Stimulated activated CD4-positive, alpha-beta T cell treated with anti-CD3 and anti-CD28 coated beads, TNF-alpha, amount 100 ng/mL, for 48 hours (primary cell): ENCODE data around the gene OR51S1.
"Not testable (repeated sequence)": the region's sequence is repeated elsewhere in the genome, so short reads cannot be mapped to it uniquely, and the experiment has no call there.

Experiments
- DNase-seq, 3 donors: peaks; one replicate each; pipeline ENCODE4 v3.0.0-alpha.2; 2020; ENCODE audit warnings: low read depth in 3 of 3

The OR51S1 gene

DNA sequence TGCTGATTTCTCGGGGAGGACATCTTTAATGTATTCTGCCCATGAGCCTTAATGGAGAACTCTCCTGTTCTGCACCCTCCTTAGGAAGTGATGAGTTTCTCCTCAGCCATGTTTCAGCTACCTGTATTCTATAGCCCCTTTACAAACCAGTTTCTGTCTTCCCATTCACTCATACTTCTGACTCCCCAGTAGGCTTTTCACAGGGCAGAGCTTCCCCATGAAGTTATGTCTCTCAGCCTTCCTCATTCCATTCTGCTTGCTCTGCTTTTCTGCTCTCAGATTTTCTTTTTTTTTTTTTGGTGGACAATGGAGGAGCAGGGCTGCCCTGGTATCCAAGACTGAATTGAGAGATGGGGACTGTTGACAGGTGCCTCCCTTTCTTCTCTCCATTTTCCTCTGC lies 40.5 kb downstream of the OR51S1 start:
- no peak for DNase-seq

DNA sequence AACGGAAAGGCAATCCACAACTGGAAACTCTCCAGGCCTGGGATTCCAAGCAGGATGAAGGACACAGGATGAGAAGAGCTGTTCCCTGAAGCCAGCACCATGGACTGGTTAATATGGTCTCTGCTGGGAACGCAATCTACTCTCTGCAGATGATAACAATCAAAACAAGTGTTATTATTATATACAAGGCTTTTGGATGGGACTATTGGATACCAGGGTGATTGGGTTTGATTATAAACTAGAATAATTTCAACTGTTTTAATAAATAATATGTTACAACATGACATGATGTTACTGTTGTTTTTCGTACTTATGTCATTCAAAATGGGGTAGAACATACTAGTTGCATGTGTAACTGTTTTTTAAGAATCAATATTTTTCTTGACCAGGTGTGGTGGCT lies 44.7 kb downstream of the OR51S1 start, which contains the start of gene OR52R1:
TSS of gene OR52R1 (minus strand) at position 101 of the 400 bp plus-strand sequence. CDS start at position 101, 0 bp downstream.
- no peak for DNase-seq

DNA sequence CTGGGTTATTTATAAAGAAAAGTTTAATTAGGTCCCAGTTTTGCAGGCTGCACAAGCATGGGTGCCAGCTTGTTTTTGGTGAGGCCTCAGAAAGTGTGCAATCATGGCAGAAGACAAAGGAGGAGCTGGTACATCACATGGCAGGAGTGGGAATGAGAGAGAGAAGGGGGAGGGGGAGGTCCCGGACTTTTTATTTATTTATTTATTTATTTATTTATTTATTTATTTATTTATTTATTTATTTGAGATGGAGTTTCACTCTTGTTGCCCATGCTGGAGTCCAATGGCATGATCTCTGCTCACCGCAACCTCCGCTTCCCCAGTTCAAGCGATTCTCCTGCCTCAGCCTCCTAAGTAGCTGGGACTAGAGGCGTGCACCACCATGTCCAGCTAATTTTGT lies 47.7 kb downstream of the OR51S1 start:
- DNase-seq: not testable (repeated sequence)

DNA sequence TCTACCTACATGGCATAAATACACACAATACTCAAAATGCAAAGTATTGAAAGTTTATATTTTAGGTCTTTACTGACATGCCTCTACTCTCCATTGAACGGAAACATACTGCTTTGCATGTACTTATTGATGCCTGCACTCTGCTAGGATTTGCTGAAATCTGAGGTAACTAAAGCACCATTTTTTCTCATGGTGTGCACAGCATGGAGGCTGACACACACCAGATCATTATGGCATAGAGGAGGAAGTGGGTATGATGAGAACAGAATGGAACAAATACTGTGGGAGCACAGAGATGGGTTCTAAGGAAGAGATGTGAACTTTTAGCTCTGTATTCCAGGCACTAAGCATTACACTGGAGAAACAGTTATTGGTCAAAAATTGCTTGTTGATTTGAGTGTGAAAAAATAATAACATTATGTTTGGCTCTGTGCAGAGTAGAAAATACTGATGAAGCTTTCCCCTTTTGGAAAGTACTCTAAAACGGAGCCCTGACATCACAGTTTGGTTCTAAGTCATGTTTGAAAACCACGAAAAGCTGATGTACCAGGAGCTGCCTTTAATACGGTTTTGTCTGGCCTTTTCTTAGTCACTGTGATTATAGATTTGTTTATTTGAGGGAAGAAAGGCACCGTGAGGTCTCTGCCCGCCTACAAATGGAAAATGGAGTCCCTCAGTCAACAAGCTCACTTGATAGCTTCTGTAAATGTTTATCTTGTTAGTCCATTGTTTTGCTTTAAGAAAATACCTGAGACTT lies 50.4 kb downstream of the OR51S1 start:
- DNase-seq: no peak
